Myocyte (in vitro differentiated cells): ENCODE results near the gene CCL20. TPM values are rescaled to one million over a fixed set of nuclear protein-coding genes. Genes with fewer than 3 reads are reported as not detected.
A peak's percentile ranks its signal among the peaks of the same experiment; 100 is the strongest.
"Not testable (repeated sequence)": the region's sequence is repeated elsewhere in the genome, so short reads cannot be mapped to it uniquely, and the experiment has no call there.

ENCODE experiments used
- DNase-seq: peaks from one replicate; pipeline ENCODE4 v3.0.0-alpha.2; 2012; ENCODE audit warnings: low read depth
- polyA plus RNA-seq: library from polyadenylated mRNA; unstranded; fragments of >200 nt; gene quantifications from one replicate; pipeline ENCODE4 v1.2.1, GENCODE V29; 2012; ENCODE audit warnings: missing spikeins
- total RNA-seq: library from RNA; depleted of rRNA; stranded (reverse); fragments of >200 nt; gene quantifications from 2 replicates; pipeline ENCODE4 v1.2.3, GENCODE V29; 2014

The CCL20 gene, protein sequence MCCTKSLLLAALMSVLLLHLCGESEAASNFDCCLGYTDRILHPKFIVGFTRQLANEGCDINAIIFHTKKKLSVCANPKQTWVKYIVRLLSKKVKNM
- total RNA-seq = not detected in 2 replicates
- not detected for polyA plus RNA-seq

DNA sequence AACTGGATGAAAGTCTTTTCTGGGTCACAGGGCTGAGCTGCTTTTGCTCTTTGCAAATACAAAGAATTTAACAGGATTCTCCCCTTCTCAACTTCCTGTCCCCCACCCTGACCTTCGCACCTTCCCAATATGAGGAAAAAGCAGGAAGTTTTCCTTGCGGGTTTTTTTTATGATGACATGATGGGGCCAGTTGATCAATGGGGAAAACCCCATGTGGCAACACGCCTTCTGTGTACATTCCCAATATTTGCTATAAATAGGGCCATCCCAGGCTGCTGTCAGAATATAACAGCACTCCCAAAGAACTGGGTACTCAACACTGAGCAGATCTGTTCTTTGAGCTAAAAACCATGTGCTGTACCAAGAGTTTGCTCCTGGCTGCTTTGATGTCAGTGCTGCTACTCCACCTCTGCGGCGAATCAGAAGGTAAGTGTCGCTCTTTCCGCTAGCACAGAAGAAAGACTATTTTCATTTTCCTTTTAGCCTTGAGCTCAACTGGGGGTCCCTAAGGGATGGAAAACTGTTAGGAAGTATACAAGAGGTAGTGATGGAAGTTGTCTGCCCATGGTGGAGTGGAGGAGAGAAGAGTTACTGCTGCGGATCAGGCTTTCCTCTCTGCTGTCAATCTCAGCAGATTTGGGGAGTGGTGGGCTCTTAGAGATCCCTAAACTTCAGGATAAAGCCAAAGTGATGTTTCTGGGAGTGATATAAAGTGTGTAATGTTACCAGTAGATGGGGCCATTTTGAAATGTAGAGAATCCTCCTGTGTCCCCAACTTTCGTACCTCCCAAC, at the start of gene CCL20:
Gene CCL20, plus strand, starts transcription at position 281 of the 792 bp plus-strand sequence. Its CDS starts 70 bp downstream, at position 351.
- DNase-seq = no peak

DNA sequence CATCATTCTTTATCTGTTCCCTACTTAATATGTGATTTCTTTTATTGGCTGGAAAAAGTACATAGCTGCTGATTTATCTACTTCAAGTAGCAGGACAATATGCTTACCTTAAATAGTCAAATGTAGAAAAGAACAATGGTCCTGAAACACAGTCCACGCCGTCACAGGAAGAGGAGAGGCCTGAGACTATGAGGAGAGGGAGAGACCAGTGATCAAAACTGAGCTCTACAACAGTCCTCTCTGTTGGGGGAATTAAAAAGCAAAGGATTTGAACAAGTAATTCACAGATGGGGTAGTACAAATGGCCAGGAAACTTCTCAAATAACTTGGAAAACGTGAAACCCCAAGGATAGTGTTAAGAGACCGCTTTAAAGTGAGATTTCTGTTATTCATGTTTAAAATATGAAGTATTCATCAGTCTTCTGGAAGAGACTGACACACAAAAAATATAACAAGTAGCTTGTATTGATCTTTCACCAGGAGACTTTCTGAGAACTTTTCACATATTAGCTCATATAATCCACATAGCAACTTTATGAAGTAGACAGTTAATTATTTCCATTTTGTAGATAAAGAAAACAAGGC, 47.8 kb upstream of the CCL20 start:
- DNase-seq = no peak

DNA sequence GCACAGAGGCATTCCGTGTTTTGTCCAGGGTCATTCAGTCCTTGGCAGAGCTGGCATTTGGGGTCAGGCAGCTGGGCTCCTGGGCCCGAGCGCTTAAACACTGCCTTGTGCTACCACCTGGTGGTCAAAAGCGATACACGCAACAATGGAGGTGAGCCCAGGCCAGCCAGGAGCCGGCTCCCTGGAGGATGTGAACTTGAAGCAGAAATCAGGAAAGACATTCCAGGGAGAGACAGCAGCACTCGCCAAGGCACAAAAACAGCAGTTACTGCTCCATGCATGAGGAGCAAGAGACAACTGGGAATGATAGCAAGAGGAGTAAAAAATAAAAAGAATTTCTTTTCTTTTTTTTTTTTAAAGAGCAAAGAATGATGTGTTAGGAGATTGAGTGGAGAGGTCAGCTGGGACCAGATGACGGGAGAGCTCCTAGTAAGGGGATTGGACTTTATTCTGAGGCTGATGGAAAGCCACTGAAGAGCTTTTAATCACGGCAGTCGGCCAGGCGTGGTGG, 47.2 kb upstream of the CCL20 start:
- peak; percentile 85 for DNase-seq

DNA sequence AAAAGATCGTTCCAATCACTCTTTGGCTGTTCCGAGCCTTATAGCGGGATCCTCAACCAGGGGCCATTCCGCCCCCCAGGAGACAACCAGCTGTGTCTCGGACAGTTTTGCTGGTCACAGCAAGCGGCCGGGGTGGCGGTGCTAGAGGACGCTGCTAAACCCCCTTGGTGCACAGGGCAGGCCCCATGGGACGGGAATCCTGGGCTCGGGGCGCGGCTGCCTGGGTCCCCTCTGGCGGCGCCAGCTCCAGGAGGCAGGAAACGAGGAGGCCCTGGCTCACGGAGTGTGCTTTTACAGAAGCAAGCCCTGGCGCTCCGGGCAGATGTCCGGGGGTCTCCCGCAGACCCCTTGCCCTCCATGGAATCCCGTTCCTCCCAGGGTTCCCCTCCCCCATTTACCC, 45.8 kb upstream of the CCL20 start:
- no peak for DNase-seq

DNA sequence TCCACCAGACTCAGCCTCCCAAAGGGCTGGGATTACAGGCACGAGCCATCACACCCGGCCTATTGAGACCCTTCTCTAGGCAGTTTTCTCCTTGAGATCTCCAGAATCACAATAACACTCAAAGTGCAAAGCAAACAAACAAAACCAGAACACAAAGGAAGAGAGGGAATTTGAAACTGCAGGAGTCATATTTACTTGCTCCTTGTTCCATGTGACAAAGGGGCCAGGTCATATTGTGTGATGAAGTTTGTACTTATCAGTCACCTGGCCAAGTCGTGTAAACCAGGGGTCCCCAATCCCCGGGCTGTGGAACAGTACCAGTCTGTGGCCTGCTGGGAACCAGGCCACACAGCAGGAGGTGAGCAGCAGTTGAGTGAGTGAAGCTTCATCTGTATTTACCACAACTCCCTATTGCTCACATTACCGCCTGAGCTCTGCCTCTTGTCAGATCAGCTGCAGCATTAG, 41.4 kb upstream of the CCL20 start:
- DNase-seq = no peak

DNA sequence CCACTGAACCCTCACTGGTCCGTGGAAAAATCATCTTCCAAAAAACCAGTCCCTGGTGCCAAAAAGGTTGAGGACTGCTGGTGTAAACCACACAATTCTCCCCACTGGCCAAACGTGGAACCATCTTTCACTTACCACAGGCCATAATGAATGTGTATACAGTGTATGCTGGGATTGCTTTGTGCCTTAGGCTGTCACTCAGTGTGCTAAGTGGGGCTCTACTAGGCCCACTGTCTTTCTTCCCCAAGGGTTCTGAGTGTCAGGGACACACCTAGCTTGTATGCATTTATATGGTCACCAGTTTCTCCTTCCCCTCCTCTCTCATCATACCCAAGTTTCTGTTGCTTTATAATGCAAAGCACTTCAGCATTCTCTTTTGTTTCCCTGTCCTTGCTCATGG, 40.7 kb upstream of the CCL20 start:
- no peak for DNase-seq

DNA sequence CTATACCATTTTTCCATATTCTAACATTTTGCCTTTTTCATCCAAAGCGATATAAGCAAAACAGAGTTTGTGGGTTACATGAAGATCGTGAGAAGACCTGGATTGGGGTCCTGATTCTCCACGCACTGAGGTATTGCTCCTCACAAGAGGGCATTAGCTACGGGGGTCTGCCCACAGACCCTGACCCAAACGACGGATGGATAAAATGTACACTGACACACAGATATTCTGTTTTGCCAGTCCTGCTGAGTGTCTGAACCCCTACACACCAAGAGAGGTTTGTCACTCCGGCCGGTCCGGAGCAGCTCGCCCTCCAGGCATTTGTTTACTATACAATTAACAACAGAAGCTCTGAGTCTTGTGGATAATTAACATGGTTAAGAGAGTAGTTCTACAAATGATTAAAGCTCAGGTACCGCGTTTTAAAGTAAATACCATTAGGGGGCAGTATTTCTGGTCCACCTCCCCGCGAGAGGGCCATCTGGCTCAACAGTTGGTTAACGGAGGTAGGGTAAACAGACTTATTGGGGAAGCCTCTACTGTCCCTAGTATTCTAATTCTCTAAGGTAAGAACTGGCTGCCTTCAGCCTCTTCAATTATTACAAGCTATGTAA, 39.5 kb upstream of the CCL20 start:
- no peak for DNase-seq

DNA sequence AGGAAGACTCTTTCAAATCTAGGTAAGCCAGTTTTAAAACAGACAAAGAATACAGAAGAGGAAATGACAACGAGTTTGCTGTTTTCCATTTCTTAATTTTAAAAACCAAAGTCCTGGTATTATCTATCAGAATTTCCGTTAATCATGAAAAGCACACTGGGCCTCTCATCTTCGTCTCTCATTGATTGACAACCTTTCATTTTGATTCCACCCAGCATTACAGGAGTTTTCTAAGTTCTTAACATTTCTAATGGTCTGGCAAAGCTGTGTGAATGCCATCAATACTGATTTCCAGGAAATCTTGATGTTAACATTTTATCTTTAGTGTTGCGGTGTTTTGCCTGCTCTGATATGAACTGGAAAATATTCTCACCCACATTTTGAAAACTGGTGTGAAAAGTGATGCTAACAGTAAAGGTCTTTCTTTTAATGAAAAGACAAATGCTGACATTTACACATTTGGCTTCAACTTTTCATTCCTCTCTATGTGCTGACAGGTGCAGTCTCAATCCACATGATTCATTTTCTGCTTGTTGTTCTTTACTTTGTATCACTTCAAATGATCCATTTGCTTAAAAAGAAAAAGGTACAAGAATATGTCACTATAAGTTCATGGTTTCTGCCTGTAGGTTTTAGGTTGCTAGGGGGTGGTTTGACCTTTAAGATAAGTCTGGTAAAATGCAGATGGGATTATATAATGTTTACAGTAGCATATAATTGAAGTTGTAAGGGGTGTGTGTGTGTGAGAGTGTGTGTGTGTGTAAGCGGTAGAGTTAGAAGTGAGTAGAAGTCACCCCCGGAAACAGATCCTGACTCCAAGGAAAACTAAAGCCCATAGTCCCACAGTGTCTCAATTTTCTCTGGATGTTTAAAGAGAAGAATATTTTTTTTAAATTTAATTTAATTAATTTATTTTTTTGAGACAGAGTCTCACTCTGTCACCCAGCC, 38.5 kb upstream of the CCL20 start:
- DNase-seq = no peak

DNA sequence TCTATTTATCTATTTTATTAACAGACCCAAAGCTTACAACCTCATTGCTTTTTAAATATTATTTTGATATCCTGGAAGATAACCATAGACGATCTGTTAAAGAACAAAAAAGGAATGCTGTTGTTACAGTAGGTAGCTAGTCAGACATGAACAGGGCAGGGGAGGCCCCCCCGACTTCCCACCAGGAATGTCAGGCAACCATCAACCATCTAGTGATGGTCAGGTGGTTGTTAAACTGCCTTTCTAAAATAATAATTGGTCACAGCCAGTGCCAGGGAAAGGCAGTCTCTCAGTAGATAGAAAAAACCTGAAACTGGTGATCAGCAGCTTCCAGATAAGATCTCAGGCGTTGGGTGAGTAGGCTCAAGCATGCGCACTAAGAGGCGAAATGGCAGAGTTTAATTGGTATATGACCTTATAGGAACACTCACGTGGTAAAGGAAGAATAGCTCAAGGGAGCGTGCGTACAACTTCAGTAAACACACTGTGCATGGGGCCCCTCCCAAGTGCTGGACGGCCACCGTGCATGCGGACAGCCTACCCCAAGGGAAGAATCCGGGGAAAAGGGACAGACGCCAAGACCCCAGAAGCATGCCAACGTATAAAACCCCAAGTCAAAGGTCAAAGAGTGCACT, 32.5 kb upstream of the CCL20 start:
- DNase-seq = no peak

DNA sequence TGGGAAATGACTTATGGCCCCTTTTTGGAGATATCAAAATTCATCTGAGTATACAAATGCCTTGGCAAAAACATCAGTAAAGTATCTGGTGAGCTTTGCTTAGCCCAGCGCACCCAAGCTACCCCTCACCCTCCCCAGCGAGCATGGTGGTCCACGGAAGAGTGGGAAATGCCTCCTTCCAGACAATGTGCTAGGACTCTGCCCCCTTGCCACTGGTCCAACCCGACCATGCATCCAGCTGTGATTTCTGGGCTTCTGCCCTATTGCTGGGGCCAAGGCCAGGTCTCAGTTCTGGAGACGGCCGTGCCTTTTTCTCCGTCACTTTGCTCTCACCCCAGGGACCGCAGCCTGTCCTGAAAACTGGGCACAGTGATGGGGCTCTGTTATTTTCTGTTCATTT, 31.8 kb upstream of the CCL20 start:
- no peak for DNase-seq

DNA sequence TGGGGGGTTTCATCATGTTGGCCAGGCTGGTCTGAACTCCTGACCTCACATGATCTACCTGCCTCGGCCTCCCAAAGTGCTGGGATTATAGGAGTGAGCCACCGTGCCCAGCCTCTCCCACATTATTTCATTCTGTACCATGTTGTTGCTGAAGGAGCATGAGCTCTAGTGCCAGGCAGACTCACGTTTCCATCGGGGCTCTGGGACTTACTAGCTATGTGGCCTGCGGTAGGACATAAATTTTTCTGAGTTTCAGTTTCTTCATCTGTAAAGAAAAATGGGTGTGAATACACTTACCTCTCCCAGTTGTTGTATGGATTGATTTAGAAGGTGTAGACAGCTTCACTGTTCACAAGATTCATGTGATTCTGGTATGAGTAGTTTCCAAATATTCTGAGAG, 30.8 kb upstream of the CCL20 start:
- no peak for DNase-seq

DNA sequence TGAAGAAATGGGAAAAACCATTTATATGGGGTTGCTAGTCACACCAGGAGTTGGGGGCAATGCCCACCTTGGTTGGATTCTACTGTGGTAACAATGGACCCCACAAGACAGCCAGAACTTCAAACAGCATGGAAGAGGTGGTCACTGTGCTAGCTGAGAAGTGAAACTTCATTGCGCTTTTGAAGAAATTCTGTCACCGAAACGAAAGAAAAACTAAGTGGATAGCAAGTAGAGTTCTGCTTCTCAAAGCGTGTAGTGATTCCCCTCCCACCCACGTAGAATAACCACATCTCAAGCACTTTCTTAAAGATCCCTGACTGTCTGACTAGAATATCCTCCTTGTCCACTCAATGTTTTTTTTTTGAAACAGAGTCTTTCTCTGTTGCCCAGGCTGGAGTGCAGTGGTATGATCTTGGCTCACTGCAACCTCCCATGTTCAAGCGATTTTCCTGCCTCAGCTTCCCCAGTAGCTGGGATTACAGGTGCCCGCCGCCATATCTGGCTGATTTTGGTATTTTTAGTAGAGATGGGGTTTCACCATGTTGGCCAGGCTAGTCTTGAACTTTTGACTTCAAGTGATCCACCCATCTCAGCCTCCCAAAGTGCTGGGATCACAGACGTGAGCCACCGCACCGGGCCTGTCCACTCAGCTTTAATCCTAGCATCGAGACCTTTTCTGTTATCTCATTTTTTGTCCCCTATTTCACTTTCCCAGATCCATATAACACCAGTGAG, 30.1 kb upstream of the CCL20 start:
- no peak for DNase-seq

DNA sequence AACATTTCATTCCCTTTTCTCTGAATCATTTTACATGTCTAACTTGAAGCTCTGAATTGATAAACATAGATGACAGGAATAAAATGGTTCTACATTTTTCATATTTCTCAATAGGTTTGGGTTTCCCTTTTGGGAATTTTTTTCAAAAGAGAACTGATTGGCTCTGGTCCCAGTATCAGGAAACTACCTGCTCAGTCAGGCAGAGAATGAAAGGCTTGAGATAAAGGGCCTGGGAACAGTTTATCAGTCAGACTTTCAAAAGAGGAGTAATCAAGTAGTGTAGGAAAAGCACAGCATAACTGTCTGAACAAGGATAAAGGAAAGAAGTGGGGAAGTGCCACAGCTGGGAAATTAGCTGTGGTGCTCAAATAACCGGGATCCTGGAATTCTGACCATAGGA, 28.3 kb upstream of the CCL20 start:
- DNase-seq = no peak

DNA sequence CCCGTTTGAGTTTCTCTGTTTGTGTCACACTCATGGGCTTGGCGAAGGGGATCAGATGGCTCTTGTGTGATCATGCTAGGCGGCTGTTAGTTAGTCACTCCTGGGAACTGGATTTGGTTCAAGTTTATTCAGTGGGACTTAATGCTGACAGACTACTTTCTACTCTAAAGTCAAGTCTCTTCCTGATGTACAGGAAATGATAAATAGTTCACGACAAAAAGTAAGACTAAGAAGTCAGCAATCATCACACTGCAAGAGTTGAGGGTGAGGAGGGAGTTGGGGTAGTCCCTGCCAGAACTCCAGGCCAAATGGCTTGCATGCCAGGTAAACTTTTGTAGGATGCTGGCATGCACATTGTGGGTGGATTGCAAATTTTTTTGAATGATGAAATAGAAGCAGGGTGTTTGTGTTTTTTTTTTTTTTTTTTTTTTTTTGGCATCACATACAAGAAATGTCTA, 25.1 kb upstream of the CCL20 start:
- no peak for DNase-seq

DNA sequence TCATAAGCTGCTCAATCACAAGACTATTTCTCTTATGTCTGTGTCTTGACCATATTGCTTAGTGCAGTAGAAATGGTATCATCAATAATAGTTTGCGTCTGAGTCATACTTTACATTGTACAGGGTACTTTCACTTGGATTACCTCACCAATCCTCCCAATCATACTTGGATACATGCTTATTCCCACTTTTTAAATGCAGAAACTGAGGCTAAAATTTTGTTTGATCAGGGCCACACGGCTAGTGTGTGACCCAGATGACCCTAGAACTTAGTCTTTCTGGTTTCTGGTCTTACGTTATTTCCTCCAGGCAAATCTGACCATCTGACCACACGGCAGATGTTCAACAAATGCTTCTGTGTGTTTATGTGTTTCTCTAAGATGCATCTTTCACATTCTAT, 23.8 kb upstream of the CCL20 start:
- no peak for DNase-seq

DNA sequence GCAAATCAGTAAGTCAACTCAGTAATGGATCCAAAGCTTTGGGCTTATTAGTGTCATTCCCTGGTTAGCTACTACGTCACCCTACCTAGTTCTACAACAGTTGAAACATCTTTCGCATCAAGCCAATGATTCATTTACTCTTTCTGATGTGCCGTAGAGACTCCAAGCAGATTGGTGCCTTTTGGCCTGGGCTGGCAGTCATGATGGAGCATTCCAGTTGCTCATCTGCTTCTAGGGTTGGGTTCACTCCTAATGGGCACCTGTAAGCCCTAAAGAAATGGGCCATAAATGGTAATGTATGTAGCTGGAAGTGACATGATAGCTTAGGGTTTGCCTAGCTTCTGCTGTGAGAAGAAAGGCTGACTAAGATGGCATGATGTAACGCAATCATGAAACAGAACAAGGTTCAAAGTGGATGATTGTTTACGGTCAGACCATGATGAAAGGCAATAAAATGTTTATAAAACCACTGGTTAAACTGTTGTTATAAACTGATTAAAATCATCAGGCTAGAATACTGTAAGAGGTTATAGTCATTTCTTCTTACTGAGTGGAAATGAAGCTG, 20.4 kb upstream of the CCL20 start:
- no peak for DNase-seq

DNA sequence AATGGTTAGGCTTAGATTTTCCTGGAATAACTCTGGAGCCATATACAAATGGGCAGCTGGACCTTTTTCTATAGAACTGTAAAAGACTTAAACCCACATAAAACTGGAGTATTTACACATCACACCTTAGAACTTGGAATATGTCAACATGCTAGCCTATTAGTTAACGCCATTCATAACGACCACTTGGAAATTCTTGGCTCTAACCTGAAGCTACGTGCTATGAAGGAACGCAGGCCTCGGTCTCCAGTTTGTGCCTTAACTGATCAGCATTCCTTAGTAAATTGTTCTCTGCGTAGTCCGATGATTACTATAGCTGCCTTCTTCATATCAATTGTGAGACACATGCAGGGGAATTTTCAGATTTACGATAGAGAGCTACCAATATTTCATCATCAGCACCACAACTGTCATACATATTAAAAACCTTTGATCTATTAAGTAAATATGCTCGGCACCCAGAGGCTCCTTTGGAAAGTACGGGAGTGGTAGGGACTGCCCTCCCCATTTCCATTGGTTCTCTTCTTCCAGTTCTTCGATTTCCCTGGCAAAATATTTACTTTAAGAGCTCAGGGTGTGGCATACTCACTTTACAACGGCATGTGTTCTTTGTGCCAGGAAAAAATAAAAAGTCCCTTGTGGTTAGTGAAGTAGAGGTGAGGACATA, 17.5 kb upstream of the CCL20 start:
- no peak for DNase-seq

DNA sequence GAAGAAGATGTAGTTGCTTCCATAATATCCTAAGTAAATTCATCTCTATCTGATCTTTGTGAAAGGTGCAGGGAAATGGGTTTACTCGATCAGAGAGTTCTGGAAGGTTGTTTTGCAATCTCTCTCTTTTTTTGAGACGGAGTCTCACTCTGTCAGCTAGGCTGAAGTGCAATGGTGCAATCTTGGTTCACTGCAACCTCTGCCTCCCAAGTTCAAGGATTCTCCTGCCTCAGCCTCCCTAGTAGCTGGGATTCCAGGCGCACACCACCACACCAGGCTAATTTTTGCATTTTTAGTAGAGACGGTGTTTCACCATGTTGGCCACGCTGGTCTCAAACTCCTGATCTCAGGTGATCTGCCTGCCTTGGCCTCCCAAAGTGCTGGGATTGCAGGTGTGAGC, 16.9 kb upstream of the CCL20 start:
- DNase-seq = not testable (repeated sequence)

DNA sequence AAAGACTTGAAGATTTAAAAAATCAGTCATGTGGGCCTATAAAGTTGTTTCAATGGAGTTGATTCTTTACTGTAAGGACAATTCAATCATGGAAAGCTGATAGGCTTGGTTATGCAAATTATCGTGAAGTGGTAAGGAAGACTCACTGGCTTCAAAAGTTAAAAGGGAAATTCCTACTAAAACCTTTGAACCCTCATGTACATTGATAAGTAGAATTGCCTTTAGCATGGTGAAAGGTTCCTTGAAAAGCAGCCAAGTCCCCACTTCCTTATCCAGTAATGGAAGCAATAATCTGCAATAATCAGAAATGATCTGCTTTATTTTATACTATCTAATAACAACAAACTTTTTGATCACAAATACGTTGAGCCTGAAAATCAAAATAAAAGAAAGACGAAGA, 14.4 kb upstream of the CCL20 start:
- no peak for DNase-seq
